HCT116 (cell line): ENCODE data around the gene CEP57.

Experiments used
- SP1 ChIP-seq: IDR thresholded peaks from 2 replicates; pipeline ENCODE4 v1.6.1; 2012; ENCODE audit warnings: low read depth
- TF ChIP-seq, protein P1 (sequence below), 3 experiments: fragments of 200-600 bp in 1 of 3; sonication (generic) in 1 of 3; IDR thresholded peaks in 2 of 3; conservative IDR thresholded peaks in 1 of 3; 2 replicates each; pipeline ENCODE4 v1.5.1; 2012 to 2017; ENCODE audit warnings: low read depth in 2 of 3, low read length in 2 of 3, antibody characterized with exemption in 1 of 3, borderline replicate concordance in 1 of 3, control low read depth in 1 of 3, mild to moderate bottlenecking in 1 of 3, mixed read lengths in 1 of 3, mixed run types in 1 of 3, moderate library complexity in 1 of 3; ENCODE audit not compliant: insufficient read depth in 1 of 3
- TF ChIP-seq, protein P2 (sequence below): IDR thresholded peaks from 2 replicates; pipeline ENCODE4 v1.6.1; 2012
- TF ChIP-seq, protein P3 (sequence below): IDR thresholded peaks from 2 replicates; pipeline ENCODE4 v1.6.1; 2012; ENCODE audit warnings: low read depth

DNA sequence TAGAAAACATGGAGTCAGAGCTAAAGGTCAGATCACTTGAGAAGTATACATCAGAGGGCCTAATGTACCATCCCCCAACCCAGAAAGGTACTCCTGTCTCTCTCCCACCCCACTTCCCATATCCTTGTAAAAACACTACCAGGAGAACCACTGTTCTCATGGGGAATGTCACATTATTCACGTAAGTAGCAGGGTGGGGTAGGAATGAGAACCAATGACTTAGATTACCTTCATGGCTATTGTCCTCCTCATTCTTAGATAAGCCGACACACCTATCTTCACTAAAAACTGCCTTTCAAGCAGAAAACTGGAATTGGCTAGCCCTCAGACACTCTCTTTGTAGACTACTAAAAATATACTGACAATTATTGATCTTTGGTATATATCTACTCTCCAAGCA is 63.6 kb downstream of the CEP57 start:
- TF ChIP-seq SP1 = no peak
- TF ChIP-seq, protein P1, sequence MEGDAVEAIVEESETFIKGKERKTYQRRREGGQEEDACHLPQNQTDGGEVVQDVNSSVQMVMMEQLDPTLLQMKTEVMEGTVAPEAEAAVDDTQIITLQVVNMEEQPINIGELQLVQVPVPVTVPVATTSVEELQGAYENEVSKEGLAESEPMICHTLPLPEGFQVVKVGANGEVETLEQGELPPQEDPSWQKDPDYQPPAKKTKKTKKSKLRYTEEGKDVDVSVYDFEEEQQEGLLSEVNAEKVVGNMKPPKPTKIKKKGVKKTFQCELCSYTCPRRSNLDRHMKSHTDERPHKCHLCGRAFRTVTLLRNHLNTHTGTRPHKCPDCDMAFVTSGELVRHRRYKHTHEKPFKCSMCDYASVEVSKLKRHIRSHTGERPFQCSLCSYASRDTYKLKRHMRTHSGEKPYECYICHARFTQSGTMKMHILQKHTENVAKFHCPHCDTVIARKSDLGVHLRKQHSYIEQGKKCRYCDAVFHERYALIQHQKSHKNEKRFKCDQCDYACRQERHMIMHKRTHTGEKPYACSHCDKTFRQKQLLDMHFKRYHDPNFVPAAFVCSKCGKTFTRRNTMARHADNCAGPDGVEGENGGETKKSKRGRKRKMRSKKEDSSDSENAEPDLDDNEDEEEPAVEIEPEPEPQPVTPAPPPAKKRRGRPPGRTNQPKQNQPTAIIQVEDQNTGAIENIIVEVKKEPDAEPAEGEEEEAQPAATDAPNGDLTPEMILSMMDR (IDR thresholded peaks at IDR 0.05 in 2 of 3, conservative IDR thresholded peaks at IDR 0.05 in 1 of 3; ENCODE audit: borderline replicate concordance in 1 of 3, insufficient read depth in 1 of 3, low read depth in 2 of 3, low read length in 2 of 3) = no peak
- TF ChIP-seq, protein P2, sequence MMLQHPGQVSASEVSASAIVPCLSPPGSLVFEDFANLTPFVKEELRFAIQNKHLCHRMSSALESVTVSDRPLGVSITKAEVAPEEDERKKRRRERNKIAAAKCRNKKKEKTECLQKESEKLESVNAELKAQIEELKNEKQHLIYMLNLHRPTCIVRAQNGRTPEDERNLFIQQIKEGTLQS = no peak
- TF ChIP-seq, protein P3, sequence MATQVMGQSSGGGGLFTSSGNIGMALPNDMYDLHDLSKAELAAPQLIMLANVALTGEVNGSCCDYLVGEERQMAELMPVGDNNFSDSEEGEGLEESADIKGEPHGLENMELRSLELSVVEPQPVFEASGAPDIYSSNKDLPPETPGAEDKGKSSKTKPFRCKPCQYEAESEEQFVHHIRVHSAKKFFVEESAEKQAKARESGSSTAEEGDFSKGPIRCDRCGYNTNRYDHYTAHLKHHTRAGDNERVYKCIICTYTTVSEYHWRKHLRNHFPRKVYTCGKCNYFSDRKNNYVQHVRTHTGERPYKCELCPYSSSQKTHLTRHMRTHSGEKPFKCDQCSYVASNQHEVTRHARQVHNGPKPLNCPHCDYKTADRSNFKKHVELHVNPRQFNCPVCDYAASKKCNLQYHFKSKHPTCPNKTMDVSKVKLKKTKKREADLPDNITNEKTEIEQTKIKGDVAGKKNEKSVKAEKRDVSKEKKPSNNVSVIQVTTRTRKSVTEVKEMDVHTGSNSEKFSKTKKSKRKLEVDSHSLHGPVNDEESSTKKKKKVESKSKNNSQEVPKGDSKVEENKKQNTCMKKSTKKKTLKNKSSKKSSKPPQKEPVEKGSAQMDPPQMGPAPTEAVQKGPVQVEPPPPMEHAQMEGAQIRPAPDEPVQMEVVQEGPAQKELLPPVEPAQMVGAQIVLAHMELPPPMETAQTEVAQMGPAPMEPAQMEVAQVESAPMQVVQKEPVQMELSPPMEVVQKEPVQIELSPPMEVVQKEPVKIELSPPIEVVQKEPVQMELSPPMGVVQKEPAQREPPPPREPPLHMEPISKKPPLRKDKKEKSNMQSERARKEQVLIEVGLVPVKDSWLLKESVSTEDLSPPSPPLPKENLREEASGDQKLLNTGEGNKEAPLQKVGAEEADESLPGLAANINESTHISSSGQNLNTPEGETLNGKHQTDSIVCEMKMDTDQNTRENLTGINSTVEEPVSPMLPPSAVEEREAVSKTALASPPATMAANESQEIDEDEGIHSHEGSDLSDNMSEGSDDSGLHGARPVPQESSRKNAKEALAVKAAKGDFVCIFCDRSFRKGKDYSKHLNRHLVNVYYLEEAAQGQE = no peak
